Muscle layer of duodenum (tissue), 2 donors: ENCODE measurements around the gene PTK7.

Source experiments
- H3K27ac ChIP-seq: one replicate; pipeline ENCODE4 v1.7.0; 2013; ENCODE audit warnings: mild to moderate bottlenecking, low read length
- H3K27me3 ChIP-seq: one replicate; pipeline ENCODE4 v1.7.0; 2013; ENCODE audit warnings: low read depth, mild to moderate bottlenecking, control low read depth, low read length
- H3K36me3 ChIP-seq, 2 donors: one replicate each; pipeline ENCODE4 v1.7.0; 2013; ENCODE audit warnings: low read length in 2 of 2, control low read depth in 1 of 2, mild to moderate bottlenecking in 1 of 2; ENCODE audit not compliant: insufficient read depth in 2 of 2, control insufficient read depth in 1 of 2
- H3K4me1 ChIP-seq, 2 donors: one replicate each; pipeline ENCODE4 v1.7.0; 2013; ENCODE audit warnings: low read length in 2 of 2, mild to moderate bottlenecking in 2 of 2, control low read depth in 1 of 2, moderate library complexity in 1 of 2; ENCODE audit not compliant: insufficient read depth in 2 of 2, control insufficient read depth in 1 of 2
- H3K4me3 ChIP-seq, 2 donors: one replicate each; pipeline ENCODE4 v1.7.0; 2013; ENCODE audit warnings: low read length in 2 of 2, low read depth in 1 of 2, mild to moderate bottlenecking in 1 of 2
- H3K9me3 ChIP-seq, 2 donors: one replicate each; pipeline ENCODE4 v1.7.0; 2013; ENCODE audit warnings: low read length in 2 of 2, control low read depth in 1 of 2, mild to moderate bottlenecking in 1 of 2; ENCODE audit not compliant: control insufficient read depth in 1 of 2
- donor health status: healthy.

Gene PTK7

GRCh38 chr6:43089874-43090558 lies 13.9 kb downstream of the PTK7 start:
- no peak overlapping the region for H3K4me3 ChIP-seq

GRCh38 chr6:43090559-43090956 lies 14.4 kb downstream of the PTK7 start:
- Histone ChIP-seq H3K9me3 (no peaks in the 10 kb centered on the region), H3K36me3 (no peaks in the 10 kb centered on the region), H3K27me3 (no peaks in the 10 kb centered on the region), H3K27ac (no peak overlapping the region), H3K4me3 (no peak overlapping the region), H3K4me1 (no peaks in the 10 kb centered on the region)

More at GRCh38 chr6:43089874-43090558, 13.9 kb downstream of the PTK7 start:
- no peaks in the 10 kb centered on the region for H3K9me3 ChIP-seq
- no peaks in the 10 kb centered on the region for H3K36me3 ChIP-seq
- H3K27me3 ChIP-seq: no peaks in the 10 kb centered on the region
- H3K4me1 ChIP-seq: no peaks in the 10 kb centered on the region
- H3K27ac ChIP-seq: no peak overlapping the region

GRCh38 chr6:43091020-43091419 lies 14.9 kb downstream of the PTK7 start:
- Histone ChIP-seq H3K36me3 (no peaks in the 10 kb centered on the region), H3K27me3 (no peaks in the 10 kb centered on the region), H3K4me3 (no peak overlapping the region), H3K4me1 (no peaks in the 10 kb centered on the region), H3K27ac (no peak overlapping the region), H3K9me3 (no peaks in the 10 kb centered on the region)

- no peak overlapping the region for H3K27ac ChIP-seq
- H3K9me3 ChIP-seq: no peaks in the 10 kb centered on the region
These were observed 15.4 kb downstream of the PTK7 start for GRCh38 chr6:43091436-43091991.

GRCh38 chr6:43092635-43093034 lies 16.5 kb downstream of the PTK7 start:
- Histone ChIP-seq H3K4me3 (no peak overlapping the region), H3K4me1 (no peaks in the 10 kb centered on the region), H3K27ac (no peak overlapping the region), H3K9me3 (no peaks in the 10 kb centered on the region), H3K27me3 (no peaks in the 10 kb centered on the region), H3K36me3 (no peaks in the 10 kb centered on the region)

More at GRCh38 chr6:43091436-43091991, 15.4 kb downstream of the PTK7 start:
- Histone ChIP-seq H3K4me3 (no peak overlapping the region), H3K36me3 (no peaks in the 10 kb centered on the region), H3K27me3 (no peaks in the 10 kb centered on the region), H3K4me1 (no peaks in the 10 kb centered on the region)

- no peaks in the 10 kb centered on the region for H3K27me3 ChIP-seq
- peak overlapping the region; percentile 71 for H3K27ac ChIP-seq
- no peaks in the 10 kb centered on the region for H3K4me1 ChIP-seq
- peak overlapping the region; percentile 65 to 70 for H3K4me3 ChIP-seq
- H3K9me3 ChIP-seq: no peaks in the 10 kb centered on the region
- no peaks in the 10 kb centered on the region for H3K36me3 ChIP-seq
These were observed 17.5 kb downstream of the PTK7 start for GRCh38 chr6:43093436-43094289.

GRCh38 chr6:43095939-43096338 lies 19.8 kb downstream of the PTK7 start:
- Histone ChIP-seq H3K36me3 (no peaks in the 10 kb centered on the region), H3K4me3 (no peak overlapping the region), H3K9me3 (no peaks in the 10 kb centered on the region), H3K27me3 (no peaks in the 10 kb centered on the region), H3K4me1 (no peaks in the 10 kb centered on the region), H3K27ac (peak overlapping the region; percentile 45)

- Histone ChIP-seq H3K9me3 (no peaks in the 10 kb centered on the region), H3K27me3 (no peaks in the 10 kb centered on the region), H3K4me3 (no peak overlapping the region), H3K36me3 (no peaks in the 10 kb centered on the region), H3K27ac (peak overlapping the region; percentile 45), H3K4me1 (no peaks in the 10 kb centered on the region)
These were observed 20.5 kb downstream of the PTK7 start for GRCh38 chr6:43096451-43097097.

- Histone ChIP-seq H3K4me1 (no peaks in the 10 kb centered on the region), H3K27ac (no peak overlapping the region), H3K4me3 (no peak overlapping the region), H3K36me3 (no peaks in the 10 kb centered on the region), H3K9me3 (no peaks in the 10 kb centered on the region), H3K27me3 (no peaks in the 10 kb centered on the region)
These were observed 21.0 kb downstream of the PTK7 start for GRCh38 chr6:43097098-43097489.

GRCh38 chr6:43097502-43097901 lies 21.4 kb downstream of the PTK7 start:
- Histone ChIP-seq H3K36me3 (no peaks in the 10 kb centered on the region), H3K27ac (no peak overlapping the region), H3K27me3 (no peaks in the 10 kb centered on the region), H3K4me1 (no peaks in the 10 kb centered on the region), H3K9me3 (no peaks in the 10 kb centered on the region), H3K4me3 (no peak overlapping the region)

GRCh38 chr6:43101497-43101896 lies 25.4 kb downstream of the PTK7 start:
- Histone ChIP-seq H3K9me3 (no peaks in the 10 kb centered on the region), H3K36me3 (no peaks in the 10 kb centered on the region), H3K27ac (no peak overlapping the region), H3K27me3 (no peaks in the 10 kb centered on the region), H3K4me1 (no peaks in the 10 kb centered on the region), H3K4me3 (no peak overlapping the region)
